ENCODE data around the gene HPSE2. TPM values are rescaled to one million over a fixed set of nuclear protein-coding genes. Genes with fewer than 3 reads are reported as not detected.

Gene HPSE2
- total and polyA plus RNA-seq, 2 of the 8 experiments (the other 6 are each of a cell fraction or from before 2014, with no cell fraction given): 0.41 to 0.58 TPM

DNA sequence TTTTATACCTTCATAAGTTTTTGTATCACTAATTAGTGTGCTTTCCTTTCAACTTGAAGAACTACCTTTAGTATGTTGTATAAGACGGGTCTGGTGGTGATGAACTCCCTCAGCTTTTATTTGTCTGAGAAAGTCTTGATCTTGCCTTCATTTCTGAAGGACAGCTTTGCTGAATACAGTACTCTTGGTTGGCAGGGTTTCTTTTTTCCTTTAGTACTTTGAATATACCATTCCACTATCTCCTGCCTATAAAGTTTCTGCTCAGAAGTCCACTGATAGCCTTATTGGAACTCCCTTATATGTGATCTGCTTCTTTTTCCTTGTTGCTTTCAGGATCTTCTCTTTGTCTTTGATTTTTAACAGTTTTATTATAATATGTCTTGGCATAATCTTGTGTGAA lies 230.9 kb downstream of the HPSE2 start:
- no peak overlapping the region for H3K4me2 ChIP-seq (ENCODE audit: insufficient read depth in 1 of 2, low read depth in 2 of 2, low read length in 2 of 2)
- no peak overlapping the region for H4K8ac ChIP-seq (ENCODE audit: extremely low read depth, insufficient read depth, low read length)
- DNase-seq (ENCODE audit: low read depth in 1 of 2, low spot score in 2 of 2) (no peak), FAIRE-seq (no peak)
- H3K56ac ChIP-seq (replicated peaks; ENCODE audit: insufficient read length, low read depth, low read length): no peak overlapping the region
- no peaks in the 10 kb centered on the region for H3K36me3 ChIP-seq (ENCODE audit: control insufficient read depth in 2 of 4, insufficient read depth in 4 of 4, low read length in 3 of 4)
- H3K23me2 ChIP-seq (ENCODE audit: low read depth, low read length): no peaks in the 10 kb centered on the region
- H3K23ac ChIP-seq (ENCODE audit: insufficient read length): no peak overlapping the region
- no peak overlapping the region for H2BK5ac ChIP-seq (ENCODE audit: low read depth, low read length)
- H3K18ac ChIP-seq (ENCODE audit: extremely low read depth, low read length): no peak overlapping the region
- no peak overlapping the region for H4K5ac ChIP-seq (ENCODE audit: insufficient read length, low read depth, low read length)
- no peak overlapping the region for H4K91ac ChIP-seq (replicated peaks; ENCODE audit: insufficient read length, low read length)
- no peaks in the 10 kb centered on the region for H3K27me3 ChIP-seq (replicated peaks in 1 of 4; ENCODE audit: control insufficient read depth in 3 of 4, extremely low read depth in 1 of 4, insufficient read depth in 3 of 4, low read length in 3 of 4)
- no peak overlapping the region for H3K27ac ChIP-seq (ENCODE audit: low read depth, low read length)
- H3K79me1 ChIP-seq (ENCODE audit: low read depth, low read length): no peaks in the 10 kb centered on the region; the same call in 1 of the 2 replicates
- no peaks in the 10 kb centered on the region for H3K9me3 ChIP-seq (ENCODE audit: insufficient read depth in 2 of 2, low read depth in 1 of 2, low read length in 1 of 2)
- POLR2A ChIA-PET (ENCODE audit: partially characterized antibody): no interaction called here
- no peak overlapping the region for H2BK12ac ChIP-seq (ENCODE audit: low read depth, low read length)
- H3K14ac ChIP-seq (ENCODE audit: insufficient read length): no peak overlapping the region
- H4K20me1 ChIP-seq (replicated peaks in 1 of 2; ENCODE audit: control insufficient read depth in 1 of 2, insufficient read depth in 2 of 2, low read length in 2 of 2): no peaks in the 10 kb centered on the region
- H3K4me1 ChIP-seq (replicated peaks in 1 of 4; ENCODE audit: control insufficient read depth in 3 of 4, insufficient read depth in 4 of 4, low read length in 3 of 4): no peaks in the 10 kb centered on the region
- no peak overlapping the region for H2AFZ ChIP-seq (ENCODE audit: low read length)
- no peak overlapping the region for H2BK120ac ChIP-seq (replicated peaks; ENCODE audit: low read depth, low read length)
- no peak overlapping the region for H3K9ac ChIP-seq (replicated peaks in 1 of 4; ENCODE audit: extremely low read depth in 1 of 4, low read depth in 3 of 4, low read length in 3 of 4)
- WGBS, 2 experiments (ENCODE audit: extremely low coverage in 1 of 2, insufficient coverage in 1 of 2, insufficient read length in 1 of 2, insufficient replicate concordance in 2 of 2, low coverage in 1 of 2, low lambda C conversion rate in 2 of 2, missing lambda C conversion rate in 1 of 2): 79% methylated on average over 1 of the region's 1 CpG; no CpG with 5 or more reads in 1 of the 2 experiments
- no peaks in the 10 kb centered on the region for H3K79me2 ChIP-seq (ENCODE audit: control insufficient read depth in 1 of 2, insufficient read depth in 2 of 2, low read length in 2 of 2)
- H2AK5ac ChIP-seq (ENCODE audit: low read depth, low read length): no peak overlapping the region
- no peak overlapping the region for H2BK20ac ChIP-seq (ENCODE audit: low read length)
- H2BK15ac ChIP-seq (ENCODE audit: low read length): no peak overlapping the region
- H3K4ac ChIP-seq (replicated peaks; ENCODE audit: insufficient read length, low read depth, low read length): no peak overlapping the region
- no peak overlapping the region for H3K4me3 ChIP-seq (ENCODE audit: extremely low read depth in 1 of 4, insufficient read depth in 2 of 4, low read depth in 3 of 4, low read length in 4 of 4)
- CTCF ChIA-PET (ENCODE audit: partially characterized antibody): interaction anchor here (1.1 kb wide), 1 partner anchor 20 kb away, joined by 3 read pairs; no protein-coding TSS in a partner anchor
- TF ChIP-seq CBX8 (IDR thresholded peaks at IDR 0.05; ENCODE audit: borderline replicate concordance, low read depth, low read length): no peak
- TF ChIP-seq KDM5A (IDR thresholded peaks at IDR 0.05; ENCODE audit: low read length): no peak
- TF ChIP-seq SIN3A (conservative IDR thresholded peaks at IDR 0.05 in 1 of 2, IDR thresholded peaks at IDR 0.05 in 1 of 2; ENCODE audit: low read depth in 1 of 2, low read length in 2 of 2): no peak
- TF ChIP-seq ZNF274 (IDR thresholded peaks at IDR 0.05; ENCODE audit: borderline replicate concordance, extremely low read depth, low read length): no peak
- no peak for TF ChIP-seq KDM1A (IDR thresholded peaks at IDR 0.05; ENCODE audit: borderline replicate concordance, low read length)
- no peak for TF ChIP-seq POLR2A (IDR thresholded peaks at IDR 0.05; ENCODE audit: control extremely low read depth in 1 of 2, low read depth in 2 of 2, low read length in 2 of 2)
- no peak for TF ChIP-seq BRCA1 (IDR thresholded peaks at IDR 0.05; ENCODE audit: low read depth, low read length)
- TF ChIP-seq, protein P1, sequence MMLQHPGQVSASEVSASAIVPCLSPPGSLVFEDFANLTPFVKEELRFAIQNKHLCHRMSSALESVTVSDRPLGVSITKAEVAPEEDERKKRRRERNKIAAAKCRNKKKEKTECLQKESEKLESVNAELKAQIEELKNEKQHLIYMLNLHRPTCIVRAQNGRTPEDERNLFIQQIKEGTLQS (IDR thresholded peaks at IDR 0.05; ENCODE audit: insufficient read depth, low read depth, low read length): no peak
- TF ChIP-seq, protein P2, sequence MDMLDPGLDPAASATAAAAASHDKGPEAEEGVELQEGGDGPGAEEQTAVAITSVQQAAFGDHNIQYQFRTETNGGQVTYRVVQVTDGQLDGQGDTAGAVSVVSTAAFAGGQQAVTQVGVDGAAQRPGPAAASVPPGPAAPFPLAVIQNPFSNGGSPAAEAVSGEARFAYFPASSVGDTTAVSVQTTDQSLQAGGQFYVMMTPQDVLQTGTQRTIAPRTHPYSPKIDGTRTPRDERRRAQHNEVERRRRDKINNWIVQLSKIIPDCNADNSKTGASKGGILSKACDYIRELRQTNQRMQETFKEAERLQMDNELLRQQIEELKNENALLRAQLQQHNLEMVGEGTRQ (IDR thresholded peaks at IDR 0.05; ENCODE audit: low read length): no peak
- no peak for TF ChIP-seq SIRT6 (IDR thresholded peaks at IDR 0.05; ENCODE audit: low read length)
- TF ChIP-seq CHD2 (IDR thresholded peaks at IDR 0.05; ENCODE audit: low read length): no peak
- no peak for TF ChIP-seq EP300 (IDR thresholded peaks at IDR 0.05; ENCODE audit: borderline replicate concordance in 1 of 2, low read depth in 2 of 2, low read length in 2 of 2)
- no peak for TF ChIP-seq YY1 (IDR thresholded peaks at IDR 0.05; ENCODE audit: low read depth, low read length)

All from H1 (cell line).